GM19238 (cell line): ENCODE results near the gene SNPH.

Source experiments
- DNase-seq: peaks from one replicate; pipeline ENCODE4 v3.0.0; 2011; ENCODE audit warnings: low spot score; ENCODE audit not compliant: insufficient read length

Gene SNPH

DNA sequence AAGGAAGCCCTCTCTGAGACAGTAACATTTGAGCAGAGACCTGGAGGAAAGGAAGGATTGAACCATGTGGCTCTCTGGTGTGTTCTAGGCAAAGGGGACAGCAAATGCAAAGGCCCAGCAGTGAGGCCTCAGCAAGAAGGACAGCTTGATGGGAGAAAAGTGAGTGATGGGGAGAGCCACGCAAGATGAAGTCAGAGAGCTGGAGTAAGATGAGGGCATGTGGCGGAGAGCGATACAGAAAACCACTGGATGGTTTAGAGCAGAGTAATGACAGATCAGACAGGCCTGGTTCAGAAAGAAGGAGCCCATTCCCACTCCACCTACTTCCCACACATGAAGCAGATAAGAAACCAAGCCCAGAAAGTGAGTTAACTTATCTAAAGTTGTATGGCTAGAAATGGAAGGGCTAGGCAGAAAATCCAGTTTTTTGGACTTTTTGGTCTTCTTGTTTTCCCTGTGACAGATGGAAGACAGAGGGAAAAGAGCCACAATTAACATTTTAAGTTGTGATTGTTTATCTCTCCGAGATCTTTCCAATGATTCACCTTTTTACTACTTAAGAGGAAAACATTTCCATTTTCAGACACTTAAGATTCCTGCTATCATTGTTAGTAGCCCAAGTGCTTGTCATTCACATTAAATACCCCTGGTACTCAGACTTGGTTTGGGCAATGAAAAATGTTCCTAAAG lies 723 bp upstream of the SNPH start:
- no peak for DNase-seq

GRCh38 chr20:1265916-1266166 lies 253 bp upstream of the SNPH start:
- no peak for DNase-seq

GRCh38 chr20:1267161-1267560 lies 1.1 kb downstream of the SNPH start:
- no peak for DNase-seq

DNA sequence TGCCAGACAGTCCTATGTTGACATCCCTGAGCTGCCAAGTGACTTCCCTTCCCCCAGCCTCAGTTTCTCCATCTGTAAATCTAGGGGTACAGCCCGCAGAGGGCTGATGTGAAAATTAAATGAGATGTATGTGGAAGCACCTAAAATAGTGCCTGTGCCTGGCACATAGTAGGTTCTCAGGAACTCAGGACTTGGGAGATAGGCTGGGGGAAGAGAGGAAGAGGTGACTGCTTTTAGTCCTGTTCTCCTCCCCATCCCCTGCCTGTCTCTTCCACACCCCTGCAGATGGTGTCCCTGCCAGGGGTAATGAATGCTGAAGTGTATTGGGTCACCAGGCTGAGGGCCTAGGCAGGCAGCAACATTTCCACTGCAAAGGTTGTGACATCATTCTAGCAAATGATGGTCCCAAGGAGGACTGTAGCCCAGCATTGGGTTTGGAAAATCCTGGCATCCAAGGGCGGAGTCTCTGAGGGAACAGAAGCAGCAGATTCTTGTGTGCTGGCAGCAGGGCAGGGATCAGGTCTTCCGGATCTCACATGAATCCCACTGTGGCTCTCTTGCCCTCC lies 1.8 kb downstream of the SNPH start:
- DNase-seq, result no peak

DNA sequence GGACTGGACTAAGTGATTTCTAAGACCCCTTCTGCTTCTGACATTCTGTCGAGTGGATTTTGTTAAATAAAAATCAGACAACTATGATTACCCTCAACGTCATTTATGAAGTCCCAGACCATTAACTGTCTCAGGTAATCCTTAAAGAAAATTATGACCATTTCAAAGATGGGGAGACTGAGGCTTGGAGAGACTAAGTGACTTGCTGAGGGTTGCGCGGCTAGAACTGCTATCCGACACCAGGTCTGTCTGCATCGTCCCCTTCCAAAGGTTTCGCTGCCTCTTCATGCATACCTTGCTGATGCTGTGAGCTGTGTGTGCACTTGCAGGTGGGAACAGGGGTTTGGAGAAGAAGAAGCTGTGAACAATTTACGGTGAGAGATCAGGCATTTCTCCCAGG lies 3.1 kb downstream of the SNPH start:
- DNase-seq, result no peak

DNA sequence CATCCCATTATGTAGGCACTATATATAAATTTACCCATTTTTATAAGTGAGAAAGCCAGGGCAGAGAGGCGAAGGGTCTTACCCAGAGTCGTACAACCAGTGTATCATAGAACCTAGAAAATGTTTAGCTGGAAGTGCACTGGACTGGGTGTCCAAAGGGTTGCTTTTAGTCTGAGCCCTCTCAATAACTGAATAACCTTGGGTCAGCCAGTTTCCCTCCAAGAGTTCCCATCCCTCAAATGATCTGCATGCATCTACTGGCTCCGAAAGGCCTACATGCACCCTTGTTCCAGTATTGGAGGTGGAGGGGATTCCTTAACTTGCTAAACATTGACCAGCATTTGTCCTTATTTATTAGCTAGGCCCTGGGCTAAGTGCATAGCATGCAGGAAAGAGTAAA lies 3.8 kb downstream of the SNPH start:
- DNase-seq, result no peak

DNA sequence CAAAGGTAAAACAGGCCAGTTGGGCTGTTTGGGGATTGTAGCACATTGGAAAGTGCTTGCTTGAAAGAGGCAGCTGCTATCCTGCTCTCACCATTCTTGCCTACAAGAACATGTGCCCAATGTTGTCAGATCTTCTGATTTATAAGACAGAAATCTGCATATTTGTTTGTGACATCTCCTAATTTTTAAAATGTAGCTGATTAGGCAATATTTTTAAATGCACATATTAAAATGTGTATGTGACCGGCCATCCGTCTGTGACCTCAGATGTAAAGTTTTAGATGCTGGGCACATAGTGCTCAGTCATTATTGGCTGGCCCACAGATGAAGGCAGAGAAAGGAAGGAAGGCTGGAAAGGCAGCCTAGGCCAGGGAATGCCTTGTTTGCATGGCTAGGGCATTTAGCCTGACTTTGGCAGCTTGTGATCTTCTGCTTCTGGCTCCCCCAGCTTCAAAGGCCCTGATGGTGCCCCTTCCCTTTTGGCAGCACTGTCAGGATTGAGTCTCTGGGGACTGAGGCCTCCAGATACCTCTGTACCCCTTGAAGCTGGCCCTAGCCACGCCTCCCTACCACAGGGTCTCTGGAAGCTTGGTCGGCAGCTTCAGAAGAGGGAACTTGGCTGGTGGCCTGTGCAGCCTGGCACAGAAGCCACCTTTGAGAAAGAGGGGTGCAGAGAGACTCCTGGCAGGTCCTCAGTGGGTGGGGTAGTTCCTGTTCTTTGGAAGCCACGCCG lies 6.4 kb downstream of the SNPH start:
- DNase-seq, result no peak

- DNase-seq, result no peak
These were observed 7.3 kb downstream of the SNPH start for GRCh38 chr20:1273366-1273765.

DNA sequence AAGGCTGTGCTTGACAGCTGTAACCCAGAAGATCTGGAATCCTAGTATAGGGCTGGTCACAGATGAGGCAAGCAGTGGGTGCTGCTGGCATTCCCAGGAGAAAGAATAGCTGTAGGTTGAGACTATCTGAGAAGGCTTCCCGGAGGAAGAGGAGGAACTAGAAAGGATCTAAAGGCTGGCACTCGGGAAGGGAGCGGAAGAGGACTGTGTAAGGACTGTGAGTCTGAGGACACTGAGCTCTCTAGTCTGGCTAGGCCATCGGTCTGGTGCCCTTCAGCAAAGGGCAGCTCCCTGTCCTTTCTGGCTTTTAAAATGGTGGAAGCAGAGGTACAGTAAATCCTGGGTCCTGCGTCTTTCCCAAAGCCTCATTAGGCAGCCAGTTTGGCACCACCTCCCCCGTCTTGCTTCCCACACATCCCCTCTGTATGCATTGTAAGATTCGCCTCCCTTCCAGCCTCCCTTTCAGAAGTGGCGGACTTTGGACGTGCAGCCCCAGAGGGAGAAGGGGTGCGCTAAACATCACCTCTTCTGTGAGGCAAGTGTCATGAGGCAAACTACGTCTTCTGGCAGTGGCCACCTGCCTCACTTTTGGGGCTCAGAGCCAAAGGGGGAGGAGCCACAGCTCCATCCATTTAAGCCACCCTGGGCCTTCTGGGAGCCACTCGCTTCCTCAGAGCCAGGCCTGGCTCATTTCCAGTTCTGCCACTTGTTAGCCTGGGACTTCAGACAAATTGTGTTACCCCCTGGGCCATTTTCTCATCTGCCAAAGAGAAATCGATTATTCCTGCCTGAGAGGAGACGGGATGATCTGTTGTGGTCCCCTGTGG lies 8.6 kb downstream of the SNPH start:
- DNase-seq, result no peak

GRCh38 chr20:1275919-1276318 lies 9.8 kb downstream of the SNPH start:
- no peak for DNase-seq

DNA sequence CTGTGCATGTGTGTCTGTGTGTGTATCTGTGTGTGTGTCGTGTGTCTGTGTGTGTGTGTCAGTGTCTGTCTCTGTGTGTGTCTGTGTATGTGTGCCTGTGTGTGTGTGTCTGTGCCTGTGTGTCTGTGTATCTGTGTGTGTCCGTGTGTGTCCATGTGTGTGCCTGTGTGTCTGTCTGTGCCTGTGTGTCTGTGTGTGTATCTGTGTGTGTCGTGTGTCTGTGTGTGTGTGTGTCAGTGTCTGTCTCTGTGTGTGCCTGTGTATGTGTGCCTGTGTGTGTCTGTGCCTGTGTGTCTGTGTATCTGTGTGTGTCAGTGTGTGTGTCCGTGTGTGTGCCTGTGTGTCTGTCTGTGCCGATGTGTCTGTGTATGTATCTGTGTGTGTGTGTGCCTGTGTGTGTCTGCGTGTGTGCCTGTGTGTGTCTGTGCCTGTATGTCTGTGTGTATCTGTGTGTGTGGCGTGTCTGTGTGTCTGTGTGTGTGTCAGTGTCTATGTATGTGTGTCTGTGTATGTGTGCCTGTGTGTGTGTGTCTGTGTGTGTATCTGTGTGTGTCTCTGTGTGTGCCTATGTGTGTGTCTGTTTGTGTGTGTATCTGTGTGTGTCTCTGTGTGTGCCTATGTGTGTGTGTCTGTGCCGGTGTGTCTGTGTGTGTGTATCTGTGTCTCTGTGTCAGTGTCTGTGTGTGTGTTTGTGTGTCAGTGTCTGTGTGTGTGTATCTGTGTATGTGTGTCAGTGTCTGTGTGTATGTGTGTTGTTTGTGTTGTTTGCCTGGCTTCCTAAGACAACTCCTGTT lies 11.6 kb downstream of the SNPH start:
- no peak for DNase-seq

DNA sequence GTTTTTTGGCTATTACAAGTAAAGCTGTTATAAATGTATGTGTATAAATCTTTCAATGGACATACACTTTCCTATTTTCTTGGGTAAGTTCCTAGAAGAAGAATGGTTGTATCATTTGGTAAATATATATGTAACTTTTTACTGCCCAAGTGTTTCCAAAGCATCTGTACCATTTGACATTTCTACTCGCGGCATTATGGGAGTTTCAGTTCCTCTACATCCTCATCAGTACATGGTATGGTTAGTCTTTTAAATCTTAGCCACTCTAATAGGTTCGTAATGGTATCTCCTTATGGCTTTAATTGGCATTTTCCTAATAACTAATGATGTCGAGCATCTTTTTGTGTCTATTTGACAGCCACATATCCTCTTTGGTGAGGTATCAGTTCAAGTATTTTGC lies 12.9 kb downstream of the SNPH start:
- no peak for DNase-seq

DNA sequence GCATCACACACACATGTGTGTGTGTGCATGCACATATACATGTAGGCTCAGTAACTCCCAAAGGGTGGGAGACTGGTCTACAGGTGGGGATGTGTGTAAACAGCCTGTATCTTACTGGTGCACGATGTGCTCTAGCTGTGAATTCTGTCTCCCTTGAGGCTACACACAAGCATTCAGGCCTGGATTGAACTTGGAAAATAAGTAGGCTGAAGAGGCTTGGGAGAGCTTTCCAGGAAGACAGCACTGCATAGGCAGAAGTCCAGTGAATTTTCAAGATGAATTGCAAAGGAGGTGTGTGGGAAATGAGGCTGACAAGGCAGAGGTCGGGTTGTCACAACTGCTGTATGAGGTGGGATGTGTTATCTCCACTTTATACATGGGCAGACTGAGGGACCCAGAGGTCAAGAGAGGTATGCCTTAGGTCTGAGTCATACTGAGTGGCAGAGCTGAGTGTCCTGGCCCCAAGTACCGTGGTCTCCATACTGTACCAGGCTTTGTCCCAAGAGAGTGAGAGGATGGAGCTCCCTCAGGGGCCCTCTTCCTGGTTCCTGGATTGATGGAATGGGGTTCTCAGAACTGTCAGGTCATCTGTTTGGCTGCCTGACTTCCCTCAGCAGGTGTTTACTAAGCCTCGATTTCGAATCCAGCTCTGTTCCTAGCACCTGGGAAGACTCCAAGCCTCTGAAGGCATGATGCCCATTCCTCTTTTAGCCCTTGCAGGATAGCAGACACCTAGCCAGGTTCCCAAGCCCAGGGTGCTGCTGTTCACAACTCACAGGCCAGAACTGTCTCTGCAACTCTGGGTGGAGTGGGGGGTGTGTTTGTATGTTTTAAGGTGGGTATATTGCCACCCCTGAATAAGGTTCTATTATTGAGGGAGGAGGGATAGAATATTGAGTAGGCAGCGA lies 14.4 kb downstream of the SNPH start:
- no peak for DNase-seq

GRCh38 chr20:1281279-1282057 lies 15.4 kb downstream of the SNPH start:
- DNase-seq, result no peak

- DNase-seq, result no peak
These were observed 16.9 kb downstream of the SNPH start for GRCh38 chr20:1282966-1283365.

DNA sequence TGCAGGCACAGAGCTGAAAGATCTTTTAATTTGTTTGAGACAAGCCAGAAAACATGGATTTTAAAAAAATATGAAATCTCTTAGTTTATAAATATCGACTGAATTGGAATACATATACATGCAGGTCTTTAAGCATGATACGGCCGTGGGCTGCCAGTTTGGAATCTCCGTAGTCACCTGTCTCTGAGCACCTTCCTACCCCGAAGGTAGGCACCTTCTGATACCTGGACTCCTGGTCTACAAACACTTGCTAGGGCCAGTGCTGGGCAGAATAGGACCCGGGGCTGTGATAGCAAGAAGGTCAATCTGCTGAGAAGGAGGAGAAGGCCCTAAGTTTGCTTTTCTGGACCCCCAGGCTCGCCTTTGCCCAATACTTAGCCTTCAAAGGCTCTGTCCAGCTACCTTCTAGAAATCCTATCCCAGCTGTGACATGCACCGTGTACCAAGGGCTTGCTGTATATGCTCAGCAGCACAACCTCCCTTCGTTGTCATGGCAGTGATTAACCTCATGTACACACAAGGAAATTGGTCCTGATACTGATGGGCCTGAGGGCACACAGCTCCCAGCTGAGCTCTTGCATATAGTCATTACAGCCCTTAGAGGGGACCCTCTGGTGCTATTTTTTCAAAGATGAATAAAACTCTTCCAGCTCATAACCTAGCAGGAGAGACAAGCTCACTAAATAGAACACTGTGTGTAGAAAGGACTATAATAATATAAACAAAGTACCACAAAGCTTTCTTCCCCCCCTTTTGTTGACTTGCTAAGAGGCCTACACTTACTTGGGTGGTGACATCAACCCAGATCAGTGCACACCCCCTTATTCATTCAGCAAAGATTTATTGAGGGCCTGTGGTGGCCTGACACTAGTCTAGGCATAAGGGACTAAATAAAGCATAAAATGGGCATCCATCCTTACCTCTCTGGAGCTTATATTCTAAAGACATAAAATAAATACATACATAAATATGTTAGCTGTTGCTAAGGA lies 17.7 kb downstream of the SNPH start:
- DNase-seq, result no peak

- no peak for DNase-seq
These were observed 20.4 kb downstream of the SNPH start for GRCh38 chr20:1286267-1287024.

- DNase-seq, result no peak
These were observed 21.2 kb downstream of the SNPH start for GRCh38 chr20:1287306-1287705.
